Measurements from ENCODE around the gene DOCK2. TPM values are rescaled to one million over a fixed set of nuclear protein-coding genes. Genes with fewer than 3 reads are reported as not detected.

The DOCK2 gene
- total RNA-seq, 1 donor from 2014 or later, result 217 TPM

- intact Hi-C loops (cut with micrococcal nuclease), result no loop called here
- peaks cover 11% of the 10 kb centered on the region for H3K4me1 Mint-ChIP-seq (ENCODE audit: low read depth)
- no peak overlapping the region for H3K27ac Mint-ChIP-seq
- H3K9me3 Mint-ChIP-seq, result peaks cover 19% of the 10 kb centered on the region
- H3K36me3 Mint-ChIP-seq (ENCODE audit: low read depth), result no peaks in the 10 kb centered on the region
- H3K4me3 Mint-ChIP-seq (ENCODE audit: low read depth), result no peak overlapping the region
- DNase-seq (ENCODE audit: low spot score), result no peak
- peaks cover 17% of the 10 kb centered on the region for H3K27me3 Mint-ChIP-seq (ENCODE audit: low read depth)
Observed at GRCh38 chr5:169626779-169627178, 10.3 kb upstream of the DOCK2 start.

GRCh38 chr5:169627551-169627950 is 9.5 kb upstream of the DOCK2 start:
- Mint-ChIP-seq H3K4me1 (ENCODE audit: low read depth) (peaks cover 11% of the 10 kb centered on the region), H3K4me3 (ENCODE audit: low read depth) (no peak overlapping the region), H3K36me3 (ENCODE audit: low read depth) (no peaks in the 10 kb centered on the region), H3K27ac (no peak overlapping the region), H3K9me3 (peaks cover 19% of the 10 kb centered on the region), H3K27me3 (ENCODE audit: low read depth) (peaks cover 16% of the 10 kb centered on the region)
- no peak for DNase-seq (ENCODE audit: low spot score)
- intact Hi-C loops (cut with micrococcal nuclease), result no loop called here

GRCh38 chr5:169628892-169629291 is 8.2 kb upstream of the DOCK2 start:
- Mint-ChIP-seq H3K4me1 (ENCODE audit: low read depth) (peaks cover 9% of the 10 kb centered on the region), H3K27me3 (ENCODE audit: low read depth) (peaks cover 11% of the 10 kb centered on the region), H3K4me3 (ENCODE audit: low read depth) (no peak overlapping the region), H3K9me3 (peaks cover 14% of the 10 kb centered on the region), H3K36me3 (ENCODE audit: low read depth) (peaks cover under 1% of the 10 kb centered on the region), H3K27ac (no peak overlapping the region)
- intact Hi-C loops (cut with micrococcal nuclease), result no loop called here
- no peak for DNase-seq (ENCODE audit: low spot score)

- intact Hi-C loops (cut with micrococcal nuclease), result no loop called here
- Mint-ChIP-seq H3K9me3 (peaks cover 13% of the 10 kb centered on the region), H3K36me3 (ENCODE audit: low read depth) (peaks cover 7% of the 10 kb centered on the region), H3K4me1 (ENCODE audit: low read depth) (peaks cover 7% of the 10 kb centered on the region), H3K4me3 (ENCODE audit: low read depth) (no peak overlapping the region), H3K27ac (peak overlapping the region; percentile 46), H3K27me3 (ENCODE audit: low read depth) (peaks cover 8% of the 10 kb centered on the region)
- DNase-seq (ENCODE audit: low spot score), result no peak
Observed at GRCh38 chr5:169629847-169630548, 7.1 kb upstream of the DOCK2 start.

GRCh38 chr5:169631360-169631759 is 5.7 kb upstream of the DOCK2 start:
- Mint-ChIP-seq H3K36me3 (ENCODE audit: low read depth) (peaks cover 7% of the 10 kb centered on the region), H3K27me3 (ENCODE audit: low read depth) (peaks cover 2% of the 10 kb centered on the region), H3K4me3 (ENCODE audit: low read depth) (no peak overlapping the region), H3K4me1 (ENCODE audit: low read depth) (peaks cover 7% of the 10 kb centered on the region), H3K27ac (no peak overlapping the region), H3K9me3 (peaks cover 11% of the 10 kb centered on the region)
- intact Hi-C loops (cut with micrococcal nuclease), result no loop called here
- DNase-seq (ENCODE audit: low spot score), result no peak

GRCh38 chr5:169632946-169633345 is 4.1 kb upstream of the DOCK2 start:
- peaks cover 13% of the 10 kb centered on the region for H3K4me1 Mint-ChIP-seq (ENCODE audit: low read depth)
- peaks cover 2% of the 10 kb centered on the region for H3K27me3 Mint-ChIP-seq (ENCODE audit: low read depth)
- intact Hi-C loops (cut with micrococcal nuclease), result no loop called here

GRCh38 chr5:169634606-169635005 is 2.5 kb upstream of the DOCK2 start:
- peaks cover 2% of the 10 kb centered on the region for H3K27me3 Mint-ChIP-seq (ENCODE audit: low read depth)
- H3K36me3 Mint-ChIP-seq (ENCODE audit: low read depth), result peaks cover 25% of the 10 kb centered on the region
- H3K4me3 Mint-ChIP-seq (ENCODE audit: low read depth), result no peak overlapping the region
- intact Hi-C loops (cut with micrococcal nuclease), result loop anchor here (5.0 kb wide), 1 partner anchor 38 kb away; no protein-coding TSS in a partner anchor
- H3K4me1 Mint-ChIP-seq (ENCODE audit: low read depth), result peaks cover 28% of the 10 kb centered on the region
- DNase-seq (ENCODE audit: low spot score), result no peak
- peaks cover 28% of the 10 kb centered on the region for H3K9me3 Mint-ChIP-seq
- H3K27ac Mint-ChIP-seq, result no peak overlapping the region

More at GRCh38 chr5:169632946-169633345, 4.1 kb upstream of the DOCK2 start:
- peaks cover 9% of the 10 kb centered on the region for H3K36me3 Mint-ChIP-seq (ENCODE audit: low read depth)
- H3K27ac Mint-ChIP-seq, result no peak overlapping the region
- H3K4me3 Mint-ChIP-seq (ENCODE audit: low read depth), result no peak overlapping the region
- H3K9me3 Mint-ChIP-seq, result peaks cover 11% of the 10 kb centered on the region
- DNase-seq (ENCODE audit: low spot score), result no peak

GRCh38 chr5:169635936-169636335 is 1.1 kb upstream of the DOCK2 start:
- intact Hi-C loops (cut with micrococcal nuclease), result loop anchor here (5.0 kb wide), 1 partner anchor 36 kb away; no protein-coding TSS in a partner anchor
- Mint-ChIP-seq H3K9me3 (peaks cover 30% of the 10 kb centered on the region), H3K27ac (no peak overlapping the region), H3K27me3 (ENCODE audit: low read depth) (peaks cover 2% of the 10 kb centered on the region), H3K4me3 (ENCODE audit: low read depth) (peak overlapping the region; percentile 89), H3K4me1 (ENCODE audit: low read depth) (peaks cover 30% of the 10 kb centered on the region), H3K36me3 (ENCODE audit: low read depth) (peaks cover 39% of the 10 kb centered on the region)
- no peak for DNase-seq (ENCODE audit: low spot score)

GRCh38 chr5:169636477-169637084 is 494 bp upstream of the DOCK2 start:
- Mint-ChIP-seq H3K4me1 (ENCODE audit: low read depth) (peaks cover 35% of the 10 kb centered on the region), H3K9me3 (peaks cover 30% of the 10 kb centered on the region), H3K36me3 (ENCODE audit: low read depth) (peaks cover 45% of the 10 kb centered on the region), H3K27me3 (ENCODE audit: low read depth) (peaks cover 2% of the 10 kb centered on the region), H3K27ac (peak overlapping the region; percentile 91), H3K4me3 (ENCODE audit: low read depth) (peak overlapping the region; percentile 89)
- DNase-seq (ENCODE audit: low spot score), result no peak
- intact Hi-C loops (cut with micrococcal nuclease), result loop anchor here (1.0 to 5.0 kb wide), 3 partner anchors 13 to 53 kb away; partner anchors contain the start of gene SPDL1

- peaks cover 50% of the 10 kb centered on the region for H3K36me3 Mint-ChIP-seq (ENCODE audit: low read depth)
- H3K4me3 Mint-ChIP-seq (ENCODE audit: low read depth), result peak overlapping the region; percentile 89
- peak overlapping the region; percentile 89 for H3K27ac Mint-ChIP-seq
- intact Hi-C loops (cut with micrococcal nuclease), result loop anchor here (1.0 to 5.0 kb wide), 3 partner anchors 12 to 54 kb away; partner anchors contain the start of gene SPDL1
- peak; percentile 69 for DNase-seq (ENCODE audit: low spot score)
- peaks cover 41% of the 10 kb centered on the region for H3K4me1 Mint-ChIP-seq (ENCODE audit: low read depth)
- peaks cover 30% of the 10 kb centered on the region for H3K9me3 Mint-ChIP-seq
- peaks cover 2% of the 10 kb centered on the region for H3K27me3 Mint-ChIP-seq (ENCODE audit: low read depth)
Observed at GRCh38 chr5:169637549-169638121, 560 bp downstream of the DOCK2 start.

GRCh38 chr5:169641253-169641652 is 4.2 kb downstream of the DOCK2 start:
- Mint-ChIP-seq H3K4me1 (ENCODE audit: low read depth) (peaks cover 67% of the 10 kb centered on the region), H3K27ac (no peak overlapping the region), H3K27me3 (ENCODE audit: low read depth) (no peaks in the 10 kb centered on the region), H3K36me3 (ENCODE audit: low read depth) (peaks cover 69% of the 10 kb centered on the region), H3K4me3 (ENCODE audit: low read depth) (no peak overlapping the region), H3K9me3 (peaks cover 19% of the 10 kb centered on the region)
- intact Hi-C loops (cut with micrococcal nuclease), result no loop called here
- DNase-seq (ENCODE audit: low spot score), result no peak

- intact Hi-C loops (cut with micrococcal nuclease), result no loop called here
- Mint-ChIP-seq H3K27ac (peak overlapping the region; percentile 95), H3K36me3 (ENCODE audit: low read depth) (peaks cover 77% of the 10 kb centered on the region)
Observed at GRCh38 chr5:169646856-169647255, 9.8 kb downstream of the DOCK2 start.

GRCh38 chr5:169647566-169647965 is 10.5 kb downstream of the DOCK2 start:
- intact Hi-C loops (cut with micrococcal nuclease), result no loop called here
- Mint-ChIP-seq H3K27ac (peak overlapping the region; percentile 95), H3K27me3 (ENCODE audit: low read depth) (no peaks in the 10 kb centered on the region), H3K4me1 (ENCODE audit: low read depth) (peaks cover 87% of the 10 kb centered on the region), H3K4me3 (ENCODE audit: low read depth) (peak overlapping the region; percentile 48), H3K9me3 (no peaks in the 10 kb centered on the region), H3K36me3 (ENCODE audit: low read depth) (peaks cover 78% of the 10 kb centered on the region)
- no peak for DNase-seq (ENCODE audit: low spot score)

More at GRCh38 chr5:169646856-169647255, 9.8 kb downstream of the DOCK2 start:
- no peak for DNase-seq (ENCODE audit: low spot score)
- no peak overlapping the region for H3K4me3 Mint-ChIP-seq (ENCODE audit: low read depth)
- H3K4me1 Mint-ChIP-seq (ENCODE audit: low read depth), result peaks cover 85% of the 10 kb centered on the region
- no peaks in the 10 kb centered on the region for H3K27me3 Mint-ChIP-seq (ENCODE audit: low read depth)
- no peaks in the 10 kb centered on the region for H3K9me3 Mint-ChIP-seq

All from activated T-helper 2 cell treated with anti-CD3 and anti-CD28 coated beads, Interferon-gamma antibody, Interleukin-2, Interleukin-4, amounts not matched to agents 10 μg/mL and 5 μg/mL and 100 μg/mL, durations not matched to agents 14 hours and 24 hours and 36 hours (primary cell).